ENCODE measurements around the gene LRRC8D.

The LRRC8D gene

GRCh38 chr1:89854140-89854539 lies 33.3 kb downstream of the LRRC8D start:
- peaks cover 45% of the 10 kb centered on the region for H3K79me2 ChIP-seq (ENCODE audit: insufficient read depth, low read length)
- no peak overlapping the region for H3K4me2 ChIP-seq (ENCODE audit: low read depth, low read length, poor library complexity, severe bottlenecking)

GRCh38 chr1:89855413-89856123 lies 34.7 kb downstream of the LRRC8D start:
- Histone ChIP-seq H3F3A (ENCODE audit: insufficient read depth) (no peaks in the 10 kb centered on the region), H3K79me2 (ENCODE audit: insufficient read depth, low read length) (peaks cover 37% of the 10 kb centered on the region), H4K20me1 (ENCODE audit: low read depth, low read length) (no peaks in the 10 kb centered on the region; the same call in 1 of the 2 replicates), H3K36me3 (ENCODE audit: low read length) (0 out of 2 replicates have a peak, but pooled peaks cover 11% of the 10 kb centered on the region), H3K27me3 (ENCODE audit: low read length) (no peaks in the 10 kb centered on the region), H3K27ac (ENCODE audit: low read depth, low read length) (no peak overlapping the region), H3K9me2 (replicated peaks; ENCODE audit: insufficient read depth, low read length) (no peaks in the 10 kb centered on the region), H3K9me3 (ENCODE audit: insufficient read depth, low read length) (no peaks in the 10 kb centered on the region), H3K9ac (ENCODE audit: low read length) (no peak overlapping the region), H3K4me2 (ENCODE audit: low read depth, low read length, poor library complexity, severe bottlenecking) (no peak overlapping the region), H3K4me3 (ENCODE audit: insufficient read depth, low read length, poor library complexity, severe bottlenecking) (no peak overlapping the region), H2AFZ (ENCODE audit: low read depth, low read length, severe bottlenecking) (no peak overlapping the region)
- TF ChIP-seq EZH2phosphoT487 (conservative IDR thresholded peaks at IDR 0.05; ENCODE audit: low read length) (no peak), CTCF (IDR thresholded peaks at IDR 0.05; ENCODE audit: insufficient read depth, low read length, poor library complexity, severe bottlenecking) (no peak)

More at GRCh38 chr1:89854140-89854539, 33.3 kb downstream of the LRRC8D start:
- no peak overlapping the region for H2AFZ ChIP-seq (ENCODE audit: low read depth, low read length, severe bottlenecking)
- no peaks in the 10 kb centered on the region for H3F3A ChIP-seq (ENCODE audit: insufficient read depth)
- no peaks in the 10 kb centered on the region for H3K9me2 ChIP-seq (replicated peaks; ENCODE audit: insufficient read depth, low read length)
- no peak overlapping the region for H3K9ac ChIP-seq (ENCODE audit: low read length)
- no peaks in the 10 kb centered on the region for H3K27me3 ChIP-seq (ENCODE audit: low read length)
- H3K27ac ChIP-seq (ENCODE audit: low read depth, low read length) = no peak overlapping the region
- TF ChIP-seq CTCF (IDR thresholded peaks at IDR 0.05; ENCODE audit: insufficient read depth, low read length, poor library complexity, severe bottlenecking) = no peak
- TF ChIP-seq EZH2phosphoT487 (conservative IDR thresholded peaks at IDR 0.05; ENCODE audit: low read length) = no peak
- no peak overlapping the region for H3K4me3 ChIP-seq (ENCODE audit: insufficient read depth, low read length, poor library complexity, severe bottlenecking)
- H3K9me3 ChIP-seq (ENCODE audit: insufficient read depth, low read length) = no peaks in the 10 kb centered on the region
- H4K20me1 ChIP-seq (ENCODE audit: low read depth, low read length) = no peaks in the 10 kb centered on the region; the same call in 1 of the 2 replicates
- peaks cover 16% of the 10 kb centered on the region; the same call in 1 of the 2 replicates for H3K36me3 ChIP-seq (ENCODE audit: low read length)

GRCh38 chr1:89863165-89863830 lies 42.5 kb downstream of the LRRC8D start:
- no peak for TF ChIP-seq CTCF (IDR thresholded peaks at IDR 0.05; ENCODE audit: insufficient read depth, low read length, poor library complexity, severe bottlenecking)
- no peak for TF ChIP-seq EZH2phosphoT487 (conservative IDR thresholded peaks at IDR 0.05; ENCODE audit: low read length)
- no peaks in the 10 kb centered on the region for H3K27me3 ChIP-seq (ENCODE audit: low read length)
- H3K9me3 ChIP-seq (ENCODE audit: insufficient read depth, low read length) = no peaks in the 10 kb centered on the region
- no peak overlapping the region for H2AFZ ChIP-seq (ENCODE audit: low read depth, low read length, severe bottlenecking)
- H4K20me1 ChIP-seq (ENCODE audit: low read depth, low read length) = peaks cover 4% of the 10 kb centered on the region; the same call in 1 of the 2 replicates
- H3F3A ChIP-seq (ENCODE audit: insufficient read depth) = no peaks in the 10 kb centered on the region
- H3K27ac ChIP-seq (ENCODE audit: low read depth, low read length) = no peak overlapping the region
- H3K79me2 ChIP-seq (ENCODE audit: insufficient read depth, low read length) = peaks cover 38% of the 10 kb centered on the region
- 0 out of 2 replicates have a peak, but pooled peaks cover 8% of the 10 kb centered on the region for H3K36me3 ChIP-seq (ENCODE audit: low read length)
- H3K4me3 ChIP-seq (ENCODE audit: insufficient read depth, low read length, poor library complexity, severe bottlenecking) = no peak overlapping the region
- H3K4me2 ChIP-seq (ENCODE audit: low read depth, low read length, poor library complexity, severe bottlenecking) = no peak overlapping the region
- no peak overlapping the region for H3K9ac ChIP-seq (ENCODE audit: low read length)
- H3K9me2 ChIP-seq (replicated peaks; ENCODE audit: insufficient read depth, low read length) = no peaks in the 10 kb centered on the region

Measured in SU-DHL-6 (cell line).